Measurements from ENCODE around the gene INAFM1.

Gene INAFM1

DNA sequence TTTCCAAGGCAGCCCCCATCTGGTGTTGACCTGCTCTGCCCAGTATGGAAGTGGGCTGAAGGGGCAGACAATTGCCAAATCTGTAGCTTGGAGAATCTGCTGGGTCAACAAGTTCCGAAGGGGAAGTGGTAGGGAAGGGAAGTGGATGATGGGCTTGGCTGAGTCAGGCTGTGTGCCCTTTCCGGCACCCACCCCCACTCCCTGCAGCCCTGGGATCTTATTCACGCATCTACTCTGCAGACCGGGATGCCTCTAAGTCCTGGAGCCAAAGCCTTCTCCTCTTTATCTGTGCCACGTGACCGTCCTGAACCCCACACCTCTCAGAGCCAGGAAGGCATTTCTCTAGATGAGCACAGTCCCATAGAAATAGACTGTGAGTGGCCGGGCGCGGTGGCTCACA is 49.8 kb downstream of the INAFM1 start:
- no peaks in the 10 kb centered on the region for H3K9me3 Mint-ChIP-seq
- no peak overlapping the region for H3K27ac Mint-ChIP-seq
- no peaks in the 10 kb centered on the region for H3K4me1 Mint-ChIP-seq
- ATAC-seq = peak; percentile 15
- no peaks in the 10 kb centered on the region for H3K36me3 Mint-ChIP-seq (ENCODE audit: low read depth)
- no peak for DNase-seq
- peaks cover 20% of the 10 kb centered on the region for H3K27me3 Mint-ChIP-seq
- no peak overlapping the region for H3K4me3 Mint-ChIP-seq

All from activated naive CD8-positive, alpha-beta T cell treated with anti-CD3 and anti-CD28 coated beads, Interleukin-2, amount 50 U/mL, for 24 hours (primary cell).